Measurements from ENCODE around the gene GNRHR. TPM values are rescaled to one million over a fixed set of nuclear protein-coding genes. Genes with fewer than 3 reads are reported as not detected.

GNRHR gene
- total RNA-seq: not detected

GRCh38 chr4:67754288-67754687 is at the start of gene GNRHR:
Gene GNRHR, minus strand, starts transcription at chr4:67754388. Its CDS starts 53 bp downstream, at chr4:67754335.

GRCh38 chr4:67700738-67701516 is 53.3 kb downstream of the GNRHR start, which contains the start of gene UBA6:
Gene UBA6, minus strand, starts transcription at chr4:67701155. Its CDS starts 36 bp downstream, at chr4:67701119.

Small RNAs within 50 kb of the gene (small RNA-seq; reads per million reads assigned to genes)
- 0 to 0.06 reads per million in 2 donors for gene RF00091

Other genes starting within 250 kb of the GNRHR start
- 10 to 100 TPM; 18.0 to 24.1 TPM for gene CENPC, start 208.9 kb downstream of the GNRHR start, total RNA-seq
- not detected for gene STAP1, start 195.7 kb downstream of the GNRHR start, total RNA-seq
- gene UBA6, start 53.2 kb downstream of the GNRHR start, total RNA-seq: 100 to 1,000 TPM in 1 of 2 donors, 10 to 100 TPM in 1; 85.7 to 105 TPM
- not detected for gene TMPRSS11D, start 129.6 kb upstream of the GNRHR start, total RNA-seq
- gene TMPRSS11A, start 209.1 kb upstream of the GNRHR start, total RNA-seq: not detected

All from melanocyte of skin (primary cell).